ENCODE measurements around the gene FAM222B. TPM values are rescaled to one million over a fixed set of nuclear protein-coding genes. Genes with fewer than 3 reads are reported as not detected.

FAM222B gene
- total and polyA plus RNA-seq, 2 donors (not counting 1 experiment from before 2014, with no cell fraction given) = 10.8 to 23.1 TPM

- Histone ChIP-seq H3K4me1 (ENCODE audit: control insufficient read depth in 2 of 2, insufficient read depth in 2 of 2, low read length in 2 of 2) (peaks cover 2 to 7% of the 10 kb centered on the region in 2 donors), H3K36me3 (replicated peaks in 1 of 2; ENCODE audit: control extremely low read depth in 1 of 2, control insufficient read depth in 1 of 2, extremely low read depth in 1 of 2, insufficient read depth in 2 of 2, low read length in 1 of 2) (peaks cover 0 to 22% of the 10 kb centered on the region in 2 experiments), H3K4me3 (ENCODE audit: control extremely low read depth in 1 of 5, extremely low read depth in 1 of 5, insufficient read depth in 1 of 5, low read depth in 2 of 5, low read length in 4 of 5) (no peak overlapping the region), H3K27me3 (replicated peaks in 1 of 4; ENCODE audit: control extremely low read depth in 1 of 4, control insufficient read depth in 3 of 4, insufficient read depth in 4 of 4, low read length in 3 of 4) (no peaks in the 10 kb centered on the region), H2AFZ (ENCODE audit: insufficient read depth, low read depth, low read length, poor library complexity, severe bottlenecking) (no peak overlapping the region), H4K20me1 (ENCODE audit: control insufficient read depth, insufficient read depth, low read length, poor library complexity, severe bottlenecking) (no peaks in the 10 kb centered on the region), H3K9me3 (ENCODE audit: control extremely low read depth in 1 of 3, control insufficient read depth in 2 of 3, insufficient read depth in 1 of 3, low read length in 2 of 3) (no peaks in the 10 kb centered on the region), H3K4me2 (replicated peaks; ENCODE audit: low read depth, low read length, poor library complexity, severe bottlenecking) (no peak overlapping the region), H3K79me2 (ENCODE audit: control insufficient read depth, insufficient read depth, low read length) (no peaks in the 10 kb centered on the region), H3K27ac (ENCODE audit: low read length in 2 of 2) (no peak overlapping the region), H3K9ac (ENCODE audit: low read length) (no peak overlapping the region)
- Mint-ChIP-seq H3K4me3 (no peak overlapping the region), H3K27ac (no peak overlapping the region), H3K4me1 (peaks cover 6% of the 10 kb centered on the region), H3K9me3 (ENCODE audit: insufficient read depth) (no peaks in the 10 kb centered on the region), H3K27me3 (no peaks in the 10 kb centered on the region)
- no peak for DNase-seq
- 100% methylated on average over 3 of the region's 7 CpGs for WGBS (ENCODE audit: insufficient coverage)
- no peak for ATAC-seq (ENCODE audit: low read depth)
- TF ChIP-seq EZH2 (IDR thresholded peaks at IDR 0.05; ENCODE audit: borderline replicate concordance, insufficient read depth, low read depth, low read length, poor library complexity, severe bottlenecking) (no peak), CTCF (IDR thresholded peaks at IDR 0.05) (no peak)
- POLR2A ChIA-PET = interaction anchor here (1.4 kb wide), 1 partner anchor 13 kb away, joined by 4 read pairs; the partner anchor contains the start of gene RPL23A
- CTCF ChIA-PET = interaction anchor here (0.8 kb wide), 1 partner anchor 20 kb away, joined by 4 read pairs; the partner anchor contains the start of gene TLCD1
- intact Hi-C loops (cut with micrococcal nuclease) = no loop called here
These were observed 135.9 kb downstream of the FAM222B start for GRCh38 chr17:28706471-28707338.

Small RNAs within 50 kb of the gene (small RNA-seq; reads per million reads assigned to genes)
- gene RF00019 (ENCODE audit: insufficient read length, low read depth, low replicate concordance) (not detected), gene SNORD42A (ENCODE audit: insufficient read length, low read depth, low replicate concordance) (not detected), gene SNORD42B (ENCODE audit: insufficient read length, low read depth, low replicate concordance) (not detected), gene SNORD4A (ENCODE audit: insufficient read length, low read depth, low replicate concordance) (not detected), gene SNORD4B (ENCODE audit: insufficient read length, low read depth, low replicate concordance) (not detected)

Other genes starting within 250 kb of the FAM222B start
- gene SPAG5, start 243.8 kb downstream of the FAM222B start, total RNA-seq = 8.0 and 10.1 TPM in 2 replicates
- gene SPAG5, start 243.8 kb downstream of the FAM222B start, polyA plus RNA-seq = 4.7 and 6.6 TPM in 2 replicates
- gene RSKR, start 228.6 kb downstream of the FAM222B start, total RNA-seq = 30.4 and 31.9 TPM in 2 replicates
- 20.3 and 21.5 TPM in 2 replicates for gene RSKR, start 228.6 kb downstream of the FAM222B start, polyA plus RNA-seq
- 156 and 177 TPM in 2 replicates for gene BLTP2, start 197.6 kb downstream of the FAM222B start, total RNA-seq
- 45.9 and 61.8 TPM in 2 replicates for gene BLTP2, start 197.6 kb downstream of the FAM222B start, polyA plus RNA-seq
- gene SDF2, start 180.9 kb downstream of the FAM222B start, total RNA-seq = 38.1 and 40.4 TPM in 2 replicates
- 32.6 and 38.5 TPM in 2 replicates for gene SDF2, start 180.9 kb downstream of the FAM222B start, polyA plus RNA-seq
- 110 and 119 TPM in 2 replicates for gene SUPT6H, start 180.6 kb downstream of the FAM222B start, total RNA-seq
- gene SUPT6H, start 180.6 kb downstream of the FAM222B start, polyA plus RNA-seq = 35.8 and 41.7 TPM in 2 replicates
- 24.4 and 26.8 TPM in 2 replicates for gene PROCA1, start 130.9 kb downstream of the FAM222B start, total RNA-seq
- gene PROCA1, start 130.9 kb downstream of the FAM222B start, polyA plus RNA-seq = 7.0 and 7.4 TPM in 2 replicates
- gene RAB34, start 124.9 kb downstream of the FAM222B start, total RNA-seq = 18.0 and 20.5 TPM in 2 replicates
- 17.1 and 26.8 TPM in 2 replicates for gene RAB34, start 124.9 kb downstream of the FAM222B start, polyA plus RNA-seq
- gene RPL23A, start 122.8 kb downstream of the FAM222B start, total RNA-seq = 2,595 and 2,690 TPM in 2 replicates
- 1,162 and 1,239 TPM in 2 replicates for gene RPL23A, start 122.8 kb downstream of the FAM222B start, polyA plus RNA-seq
- gene TLCD1, start 116.6 kb downstream of the FAM222B start, total RNA-seq = 3.1 and 3.4 TPM in 2 replicates
- gene TLCD1, start 116.6 kb downstream of the FAM222B start, polyA plus RNA-seq = 0.19 and 0.49 TPM in 2 replicates
- 57.1 and 58.0 TPM in 2 replicates for gene NEK8, start 114.0 kb downstream of the FAM222B start, total RNA-seq
- 58.2 and 305 TPM in 2 replicates for gene NEK8, start 114.0 kb downstream of the FAM222B start, polyA plus RNA-seq
- gene TRAF4, start 98.8 kb downstream of the FAM222B start, total RNA-seq = 226 and 235 TPM in 2 replicates
- 683 and 1,058 TPM in 2 replicates for gene TRAF4, start 98.8 kb downstream of the FAM222B start, polyA plus RNA-seq
- gene ERAL1, start 12.2 kb upstream of the FAM222B start, total RNA-seq = 35.9 and 39.5 TPM in 2 replicates
- gene ERAL1, start 12.2 kb upstream of the FAM222B start, polyA plus RNA-seq = 28.0 and 45.7 TPM in 2 replicates
- 251 and 270 TPM in 2 replicates for gene FLOT2, start 54.9 kb upstream of the FAM222B start, total RNA-seq
- gene FLOT2, start 54.9 kb upstream of the FAM222B start, polyA plus RNA-seq = 196 and 202 TPM in 2 replicates
- 27.1 and 28.1 TPM in 2 replicates for gene DHRS13, start 60.3 kb upstream of the FAM222B start, total RNA-seq
- 9.7 and 11.9 TPM in 2 replicates for gene DHRS13, start 60.3 kb upstream of the FAM222B start, polyA plus RNA-seq
- 140 and 148 TPM in 2 replicates for gene PHF12, start 108.7 kb upstream of the FAM222B start, total RNA-seq
- 82.4 and 116 TPM in 2 replicates for gene PHF12, start 108.7 kb upstream of the FAM222B start, polyA plus RNA-seq
- not detected in 2 replicates for gene SEZ6, start 163.2 kb upstream of the FAM222B start, total RNA-seq
- not detected in 2 replicates for gene SEZ6, start 163.2 kb upstream of the FAM222B start, polyA plus RNA-seq
- gene PIPOX, start 200.4 kb upstream of the FAM222B start, total RNA-seq = 13.5 and 15.0 TPM in 2 replicates
- 0.59 and 0.95 TPM in 2 replicates for gene PIPOX, start 200.4 kb upstream of the FAM222B start, polyA plus RNA-seq